BLaER1 (cell line): Measurements from ENCODE around the gene CPT1A.

Experiments
- H3K27ac ChIP-seq: shearing (Covaris generic); formaldehyde crosslinking; 2 replicates; pipeline ENCODE4 v1.8.1; 2022
- H3K27me3 ChIP-seq: shearing (Covaris generic); formaldehyde crosslinking; 2 replicates; pipeline ENCODE4 v1.8.1; 2022
- H3K36me3 ChIP-seq: shearing (Covaris generic); formaldehyde crosslinking; 2 replicates; pipeline ENCODE4 v1.8.1; 2022
- H3K4me1 ChIP-seq: shearing (Covaris generic); formaldehyde crosslinking; 2 replicates; pipeline ENCODE4 v1.8.1; 2022
- H3K4me2 ChIP-seq: shearing (Covaris generic); formaldehyde crosslinking; 2 replicates; pipeline ENCODE4 v1.8.1; 2022
- H3K4me3 ChIP-seq: shearing (Covaris generic); formaldehyde crosslinking; 2 replicates; pipeline ENCODE4 v1.8.1; 2022
- H3K9ac ChIP-seq: shearing (Covaris generic); formaldehyde crosslinking; 2 replicates; pipeline ENCODE4 v1.8.1; 2022
- H3K9me3 ChIP-seq: shearing (Covaris generic); formaldehyde crosslinking; 2 replicates; pipeline ENCODE4 v1.8.1; 2022
- H4K20me1 ChIP-seq: shearing (Covaris generic); formaldehyde crosslinking; 2 replicates; pipeline ENCODE4 v1.8.1; 2022
- Cebpa-rat ChIP-seq: shearing (Covaris generic); IDR thresholded peaks from 2 replicates; pipeline ENCODE4 v1.8.1; 2022

Gene CPT1A

DNA sequence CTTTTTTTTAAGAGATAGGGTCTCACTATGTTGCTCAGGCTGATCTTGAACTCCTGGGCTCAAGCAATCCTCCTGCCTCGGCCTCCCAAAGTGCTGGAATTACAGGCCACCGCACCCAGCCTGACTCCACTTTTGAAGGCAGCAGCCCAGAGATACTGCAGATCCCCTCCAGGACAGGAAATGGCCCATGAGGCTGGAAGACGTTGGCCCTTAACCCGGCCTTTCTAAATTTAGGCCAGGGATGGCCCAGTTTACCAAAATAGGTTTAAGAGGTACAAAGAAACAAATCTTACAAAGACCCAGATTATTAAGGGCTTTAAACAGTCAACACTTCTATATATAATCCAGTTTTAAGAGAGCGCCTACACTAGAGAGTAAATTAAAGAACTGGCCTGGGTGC lies 32.2 kb downstream of the CPT1A start:
- Histone ChIP-seq H3K27me3 (no peaks in the 10 kb centered on the region), H3K9ac (no peak overlapping the region), H3K36me3 (peaks cover 77% of the 10 kb centered on the region), H3K27ac (peak overlapping the region; percentile 54; the same call in 1 of the 2 replicates), H4K20me1 (peaks cover 61% of the 10 kb centered on the region), H3K4me1 (peaks cover 58% of the 10 kb centered on the region), H3K9me3 (no peaks in the 10 kb centered on the region), H3K4me3 (no peak overlapping the region), H3K4me2 (peak overlapping the region; percentile 60)
- TF ChIP-seq Cebpa-rat: no peak

DNA sequence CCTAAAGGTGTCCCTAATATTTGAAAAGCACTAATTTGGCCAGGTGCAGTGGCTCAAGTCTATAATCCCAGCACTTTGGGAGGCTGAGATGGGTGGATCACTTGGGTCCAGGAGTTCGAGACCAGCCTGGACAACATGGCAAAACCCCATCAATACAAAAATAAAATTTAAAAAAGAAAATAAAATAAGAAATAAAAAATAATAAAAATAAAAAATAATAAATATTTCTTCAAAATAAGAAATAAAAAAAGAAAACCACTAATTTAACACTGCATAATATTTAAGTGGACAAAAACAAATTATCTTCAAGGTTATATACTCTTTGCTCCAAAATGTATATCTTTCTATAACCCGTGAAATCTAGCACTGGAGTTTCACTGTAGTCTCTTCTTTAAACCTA lies 32.9 kb downstream of the CPT1A start:
- H3K9me3 ChIP-seq: no peaks in the 10 kb centered on the region
- no peak overlapping the region for H3K27ac ChIP-seq
- TF ChIP-seq Cebpa-rat: no peak
- no peaks in the 10 kb centered on the region for H3K27me3 ChIP-seq
- no peak overlapping the region for H3K4me3 ChIP-seq
- H3K4me2 ChIP-seq: no peak overlapping the region
- peaks cover 52% of the 10 kb centered on the region for H3K4me1 ChIP-seq
- no peak overlapping the region for H3K9ac ChIP-seq
- peaks cover 84% of the 10 kb centered on the region for H3K36me3 ChIP-seq
- peaks cover 68% of the 10 kb centered on the region for H4K20me1 ChIP-seq

GRCh38 chr11:68806931-68807844 lies 34.5 kb downstream of the CPT1A start:
- Histone ChIP-seq H3K27ac (no peak overlapping the region), H3K36me3 (peaks cover 88% of the 10 kb centered on the region), H3K27me3 (no peaks in the 10 kb centered on the region), H3K9me3 (no peaks in the 10 kb centered on the region), H3K4me1 (peaks cover 36% of the 10 kb centered on the region), H3K4me3 (no peak overlapping the region), H3K9ac (no peak overlapping the region), H4K20me1 (peaks cover 54% of the 10 kb centered on the region), H3K4me2 (no peak overlapping the region)
- no peak for TF ChIP-seq Cebpa-rat

GRCh38 chr11:68804786-68805185 lies 36.9 kb downstream of the CPT1A start:
- peaks cover 30% of the 10 kb centered on the region for H4K20me1 ChIP-seq
- no peak overlapping the region for H3K4me3 ChIP-seq
- no peaks in the 10 kb centered on the region for H3K27me3 ChIP-seq
- no peaks in the 10 kb centered on the region for H3K9me3 ChIP-seq
- H3K4me1 ChIP-seq: peaks cover 12% of the 10 kb centered on the region
- no peak overlapping the region for H3K27ac ChIP-seq
- TF ChIP-seq Cebpa-rat: no peak
- H3K9ac ChIP-seq: no peak overlapping the region
- H3K36me3 ChIP-seq: peaks cover 88% of the 10 kb centered on the region
- no peak overlapping the region for H3K4me2 ChIP-seq

GRCh38 chr11:68803766-68804165 lies 38.0 kb downstream of the CPT1A start:
- Histone ChIP-seq H3K9me3 (no peaks in the 10 kb centered on the region), H3K36me3 (peaks cover 97% of the 10 kb centered on the region), H3K4me2 (no peak overlapping the region), H3K4me1 (0 out of 2 replicates have a peak, but pooled peaks cover 6% of the 10 kb centered on the region), H3K27me3 (no peaks in the 10 kb centered on the region), H4K20me1 (peaks cover 20% of the 10 kb centered on the region; the same call in 1 of the 2 replicates), H3K27ac (no peak overlapping the region), H3K4me3 (no peak overlapping the region), H3K9ac (no peak overlapping the region)
- TF ChIP-seq Cebpa-rat: no peak

DNA sequence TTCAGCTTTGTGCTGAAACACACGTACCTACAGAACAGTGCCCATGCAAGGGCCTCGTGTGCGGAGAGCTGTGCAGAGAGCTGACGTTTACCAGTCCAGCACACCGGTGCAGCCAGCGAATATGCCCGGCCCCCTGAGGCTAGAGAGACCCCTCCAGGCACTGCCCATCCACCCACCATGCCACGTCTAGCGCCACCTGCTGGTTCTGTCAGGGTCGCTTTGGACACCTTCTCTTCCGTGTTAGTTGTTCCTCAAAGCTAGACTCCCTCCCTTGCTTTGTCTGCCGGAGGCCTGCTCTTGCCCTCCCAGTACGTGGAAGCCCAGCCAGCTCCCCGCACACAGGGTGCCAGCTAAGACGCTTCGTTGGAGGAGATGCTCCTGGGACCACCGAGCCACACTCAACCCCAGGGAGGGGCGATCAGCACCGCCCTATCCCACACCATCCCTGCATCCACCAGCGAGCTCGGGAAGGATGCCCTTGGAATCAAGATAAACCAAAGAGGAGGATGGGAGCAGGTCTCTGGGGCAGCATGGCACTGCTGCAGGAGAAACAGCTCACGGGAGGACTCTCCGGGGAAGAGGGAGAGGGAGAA lies 43.4 kb downstream of the CPT1A start:
- no peak overlapping the region for H3K9ac ChIP-seq
- TF ChIP-seq Cebpa-rat: no peak
- H3K27ac ChIP-seq: no peak overlapping the region
- H4K20me1 ChIP-seq: no peaks in the 10 kb centered on the region
- no peak overlapping the region for H3K4me2 ChIP-seq
- H3K9me3 ChIP-seq: no peaks in the 10 kb centered on the region
- H3K4me3 ChIP-seq: no peak overlapping the region
- no peaks in the 10 kb centered on the region for H3K4me1 ChIP-seq
- H3K27me3 ChIP-seq: no peaks in the 10 kb centered on the region
- H3K36me3 ChIP-seq: peaks cover 99% of the 10 kb centered on the region

GRCh38 chr11:68796801-68797200 lies 44.9 kb downstream of the CPT1A start:
- no peak overlapping the region for H3K9ac ChIP-seq
- H3K27me3 ChIP-seq: no peaks in the 10 kb centered on the region
- no peak for TF ChIP-seq Cebpa-rat
- H3K27ac ChIP-seq: no peak overlapping the region
- no peaks in the 10 kb centered on the region for H3K4me1 ChIP-seq
- H4K20me1 ChIP-seq: no peaks in the 10 kb centered on the region
- H3K36me3 ChIP-seq: peaks cover 99% of the 10 kb centered on the region
- H3K9me3 ChIP-seq: no peaks in the 10 kb centered on the region
- H3K4me3 ChIP-seq: no peak overlapping the region
- no peak overlapping the region for H3K4me2 ChIP-seq

- Histone ChIP-seq H3K4me2 (no peak overlapping the region), H3K4me3 (no peak overlapping the region), H3K9ac (no peak overlapping the region), H3K27ac (no peak overlapping the region), H3K27me3 (no peaks in the 10 kb centered on the region), H4K20me1 (no peaks in the 10 kb centered on the region), H3K9me3 (no peaks in the 10 kb centered on the region), H3K4me1 (no peaks in the 10 kb centered on the region; the same call in 1 of the 2 replicates), H3K36me3 (peaks cover 96% of the 10 kb centered on the region)
- no peak for TF ChIP-seq Cebpa-rat
Observed at GRCh38 chr11:68792400-68792966, 49.2 kb downstream of the CPT1A start.

GRCh38 chr11:68784653-68785052 lies 57.1 kb downstream of the CPT1A start:
- Histone ChIP-seq H3K4me3 (no peak overlapping the region), H3K4me1 (peaks cover 8% of the 10 kb centered on the region), H3K27ac (no peak overlapping the region), H4K20me1 (no peaks in the 10 kb centered on the region), H3K36me3 (peaks cover 95% of the 10 kb centered on the region), H3K9me3 (no peaks in the 10 kb centered on the region), H3K9ac (no peak overlapping the region), H3K4me2 (no peak overlapping the region), H3K27me3 (no peaks in the 10 kb centered on the region)
- TF ChIP-seq Cebpa-rat: no peak

DNA sequence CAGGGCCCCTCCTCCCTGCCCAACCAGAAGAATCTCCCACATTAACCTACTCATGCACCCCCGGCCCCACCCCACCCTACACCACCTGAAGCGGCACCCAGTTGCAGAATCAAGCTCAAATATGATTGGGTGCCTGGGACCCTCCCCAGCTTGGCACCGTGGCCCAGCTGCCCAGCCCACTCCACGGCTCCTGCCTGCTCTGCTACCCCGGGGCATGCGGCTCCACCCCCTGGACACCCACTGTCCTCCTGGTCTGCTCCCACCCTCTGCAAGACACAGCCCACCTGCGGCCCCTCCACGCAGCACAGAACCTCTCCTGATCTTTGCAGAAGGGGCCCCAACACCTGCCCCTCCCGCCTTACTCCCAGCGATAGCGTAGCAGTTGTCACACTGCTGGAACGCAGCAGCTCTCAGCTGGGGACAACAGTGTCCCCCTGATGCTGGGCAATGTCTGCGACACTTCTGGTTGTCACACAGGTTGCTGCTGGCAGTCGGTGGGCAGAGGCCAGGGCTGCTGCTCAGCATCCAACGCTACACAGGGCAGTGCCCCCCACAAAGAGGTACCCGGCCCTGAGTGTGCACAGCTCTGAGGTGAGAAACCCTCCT lies 58.4 kb downstream of the CPT1A start:
- H3K4me2 ChIP-seq: no peak overlapping the region
- no peaks in the 10 kb centered on the region for H3K27me3 ChIP-seq
- no peak overlapping the region for H3K27ac ChIP-seq
- H3K4me1 ChIP-seq: peaks cover 8% of the 10 kb centered on the region
- H3K4me3 ChIP-seq: no peak overlapping the region
- H4K20me1 ChIP-seq: no peaks in the 10 kb centered on the region
- no peak overlapping the region for H3K9ac ChIP-seq
- no peak for TF ChIP-seq Cebpa-rat
- no peaks in the 10 kb centered on the region for H3K9me3 ChIP-seq
- H3K36me3 ChIP-seq: peaks cover 98% of the 10 kb centered on the region
